NCI-H146 (cell line): Measurements from ENCODE around the gene CXorf65.

Experiments
- DNase-seq: peaks from one replicate; lab custom pipeline; 2025; lab: John Stamatoyannopoulos, UW

The CXorf65 gene

DNA sequence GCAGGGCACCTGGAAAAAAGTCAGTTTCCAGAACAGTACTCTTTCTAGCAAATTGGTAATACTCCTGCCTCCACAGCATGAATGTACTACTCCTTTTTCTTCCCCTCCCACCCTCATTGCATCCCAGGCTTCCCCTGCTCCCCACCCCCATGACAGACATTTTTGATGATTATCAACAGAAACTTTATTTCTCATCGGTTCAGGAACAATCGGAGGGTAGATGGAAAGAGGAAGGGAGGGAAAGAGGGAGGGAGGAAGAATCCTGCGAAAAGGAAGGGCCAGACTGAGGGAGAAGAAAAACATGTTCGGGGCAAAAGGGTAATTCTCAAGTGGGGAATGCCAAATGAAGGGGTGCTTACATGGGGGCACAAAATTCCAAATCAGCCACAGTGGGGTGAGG lies 705 bp upstream of the CXorf65 start:
- no peak for DNase-seq

DNA sequence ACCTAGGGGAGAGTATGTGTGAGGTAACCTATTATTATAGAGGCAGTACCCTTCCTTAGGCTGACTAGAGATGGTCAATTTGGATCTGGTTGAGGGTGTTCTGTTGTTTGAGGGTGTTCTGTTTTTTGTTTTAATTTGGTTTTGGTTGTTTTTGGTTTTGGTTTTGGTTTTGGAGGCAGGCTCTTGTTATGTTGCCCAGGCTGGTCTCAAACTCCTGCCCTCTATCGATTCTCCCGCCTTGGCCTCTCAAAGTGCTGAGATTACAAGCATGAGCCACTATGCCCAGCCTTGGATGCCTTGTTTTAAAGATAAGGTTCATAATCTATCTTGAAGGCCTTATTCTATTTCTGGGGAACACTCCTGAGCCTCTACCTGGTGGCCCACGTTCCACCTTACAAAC lies 912 bp downstream of the CXorf65 start:
- DNase-seq: no peak

DNA sequence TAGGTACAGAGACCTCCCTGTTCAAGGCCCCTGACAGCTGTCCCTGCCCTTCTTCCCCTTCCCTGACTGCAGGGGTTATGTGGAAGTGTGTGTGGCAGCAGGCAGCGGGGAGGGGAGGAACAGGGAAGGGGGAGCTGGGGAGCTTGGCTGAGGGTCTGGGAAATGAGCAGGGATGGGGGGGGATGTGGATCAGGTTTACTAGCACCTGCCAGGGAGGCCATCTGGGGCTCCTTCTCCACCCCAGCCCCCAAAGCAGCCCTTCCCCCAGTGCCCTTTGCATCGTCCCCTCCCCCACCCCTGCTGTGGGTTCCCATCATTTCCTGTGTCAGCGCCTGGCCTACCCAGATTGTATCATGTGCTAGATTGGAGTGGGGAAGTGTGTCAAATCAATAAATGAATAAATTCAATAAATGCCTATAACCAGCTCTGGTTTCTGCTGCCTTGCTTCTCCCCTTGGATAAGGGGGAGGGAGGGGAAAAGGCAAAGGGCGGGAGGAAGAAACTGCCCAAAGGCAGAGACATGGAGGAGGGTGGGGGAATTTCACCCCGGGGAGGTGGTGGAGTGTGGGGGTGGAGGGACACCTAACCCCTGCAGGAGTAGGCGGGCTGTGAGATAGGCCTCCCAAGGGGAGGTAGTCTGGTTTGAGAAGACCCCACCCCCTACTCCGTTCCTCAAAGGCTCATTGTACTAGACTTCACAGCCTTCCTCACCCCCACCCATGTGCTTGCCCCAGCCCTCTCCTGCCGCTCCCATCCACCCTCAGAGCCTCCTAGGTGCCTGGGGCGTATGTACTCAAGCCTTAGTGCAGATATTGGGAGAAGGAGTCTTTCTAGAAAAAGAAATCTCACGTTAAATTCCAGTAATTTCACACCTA lies 3.2 kb downstream of the CXorf65 start:
- no peak for DNase-seq

DNA sequence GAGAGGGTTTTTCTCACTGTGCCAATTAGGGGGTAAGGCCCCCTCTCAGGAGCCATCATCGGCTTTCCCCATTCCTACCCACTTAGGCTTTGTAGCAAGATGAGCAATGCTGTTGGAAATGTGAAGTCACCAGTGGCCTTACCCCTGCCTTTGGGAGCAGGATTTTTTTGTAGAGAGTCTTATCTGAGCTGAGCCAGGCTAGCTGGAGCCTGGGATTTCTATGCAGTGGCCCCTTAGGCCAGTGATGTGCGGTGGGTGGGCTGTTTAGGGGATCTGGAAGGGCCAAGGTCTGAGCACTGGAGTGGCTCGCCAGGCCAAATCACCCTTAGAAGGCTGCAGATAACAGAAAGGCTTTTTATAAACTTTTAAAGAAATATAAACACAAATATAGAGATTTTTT lies 4.2 kb downstream of the CXorf65 start:
- no peak for DNase-seq

DNA sequence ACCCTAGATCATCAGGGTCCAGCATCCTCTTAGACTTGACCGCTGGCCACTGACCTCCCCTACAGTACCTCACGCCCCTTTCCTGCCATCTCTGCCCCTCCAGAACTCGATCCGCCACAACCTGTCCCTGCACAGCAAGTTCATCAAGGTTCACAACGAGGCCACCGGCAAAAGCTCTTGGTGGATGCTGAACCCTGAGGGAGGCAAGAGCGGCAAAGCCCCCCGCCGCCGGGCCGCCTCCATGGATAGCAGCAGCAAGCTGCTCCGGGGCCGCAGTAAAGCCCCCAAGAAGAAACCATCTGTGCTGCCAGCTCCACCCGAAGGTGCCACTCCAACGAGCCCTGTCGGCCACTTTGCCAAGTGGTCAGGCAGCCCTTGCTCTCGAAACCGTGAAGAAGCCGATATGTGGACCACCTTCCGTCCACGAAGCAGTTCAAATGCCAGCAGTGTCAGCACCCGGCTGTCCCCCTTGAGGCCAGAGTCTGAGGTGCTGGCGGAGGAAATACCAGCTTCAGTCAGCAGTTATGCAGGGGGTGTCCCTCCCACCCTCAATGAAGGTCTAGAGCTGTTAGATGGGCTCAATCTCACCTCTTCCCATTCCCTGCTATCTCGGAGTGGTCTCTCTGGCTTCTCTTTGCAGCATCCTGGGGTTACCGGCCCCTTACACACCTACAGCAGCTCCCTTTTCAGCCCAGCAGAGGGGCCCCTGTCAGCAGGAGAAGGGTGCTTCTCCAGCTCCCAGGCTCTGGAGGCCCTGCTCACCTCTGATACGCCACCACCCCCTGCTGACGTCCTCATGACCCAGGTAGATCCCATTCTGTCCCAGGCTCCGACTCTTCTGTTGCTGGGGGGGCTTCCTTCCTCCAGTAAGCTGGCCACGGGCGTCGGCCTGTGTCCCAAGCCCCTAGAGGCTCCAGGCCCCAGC lies 5.7 kb downstream of the CXorf65 start:
- no peak for DNase-seq

DNA sequence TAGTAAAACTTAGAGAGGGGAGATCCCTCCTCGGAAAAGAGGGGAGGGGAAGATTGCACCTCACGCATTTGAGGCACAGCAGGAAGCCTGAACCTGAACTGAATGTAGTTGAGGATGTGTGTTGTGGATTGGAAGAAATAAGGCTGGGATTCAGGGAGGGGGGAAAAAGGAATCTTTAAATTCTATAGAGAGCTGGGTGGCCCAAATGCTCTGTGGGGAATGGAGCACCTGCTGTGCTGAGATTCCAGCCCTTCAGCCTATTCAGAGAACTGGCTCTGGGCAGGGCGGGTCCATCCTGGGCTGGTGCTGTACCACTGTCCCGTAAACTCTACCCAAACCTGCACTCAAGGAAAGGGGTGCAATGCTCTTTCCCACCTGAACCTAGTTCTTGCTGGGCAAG lies 6.8 kb downstream of the CXorf65 start:
- DNase-seq: no peak

DNA sequence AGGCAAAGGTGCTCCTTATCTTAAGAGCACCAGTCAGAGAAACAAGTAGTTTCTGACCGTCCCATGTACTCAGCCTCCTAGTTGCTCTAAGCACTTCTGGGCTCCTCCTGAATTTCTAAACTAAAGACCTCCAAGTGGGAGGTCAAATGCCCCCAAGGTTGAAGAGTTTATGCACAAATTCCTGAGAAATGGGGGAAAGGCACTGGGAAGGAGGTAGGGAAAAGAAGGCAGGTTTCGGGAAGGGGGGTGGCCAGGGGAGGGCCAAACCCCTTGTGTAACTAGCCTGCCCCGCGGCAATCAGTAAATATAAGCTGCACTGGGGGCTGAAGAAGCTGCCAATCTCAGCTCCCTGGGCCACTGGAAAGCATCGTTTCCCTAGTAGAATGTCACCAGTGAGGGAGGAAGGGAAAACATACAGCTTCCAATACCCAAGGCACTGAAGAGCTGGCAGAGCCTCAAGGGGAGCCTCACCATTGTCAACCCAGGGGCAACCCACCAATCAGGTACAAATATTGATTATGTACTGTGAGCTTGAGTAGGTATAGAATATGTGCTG lies 7.5 kb downstream of the CXorf65 start:
- DNase-seq: no peak

DNA sequence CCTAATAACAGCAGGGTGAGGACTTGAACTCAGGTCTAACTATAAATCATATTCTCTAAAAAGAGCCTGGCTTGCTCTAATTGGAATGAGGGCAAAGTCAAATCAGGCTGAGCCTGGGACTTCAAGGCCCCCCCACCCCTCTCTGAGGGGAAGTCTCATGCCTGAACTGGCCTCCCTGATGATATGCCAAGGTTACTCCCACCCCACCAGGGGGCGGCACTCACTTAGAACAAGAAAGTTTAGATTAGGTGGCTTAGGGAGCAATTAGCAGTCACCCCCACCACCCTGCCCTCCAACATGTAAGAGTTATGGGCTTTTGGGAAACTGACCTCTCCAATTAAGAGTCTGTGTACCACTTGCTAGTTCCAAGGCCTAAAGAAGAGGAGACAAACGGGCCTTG lies 8.2 kb downstream of the CXorf65 start:
- DNase-seq: peak; percentile 47

DNA sequence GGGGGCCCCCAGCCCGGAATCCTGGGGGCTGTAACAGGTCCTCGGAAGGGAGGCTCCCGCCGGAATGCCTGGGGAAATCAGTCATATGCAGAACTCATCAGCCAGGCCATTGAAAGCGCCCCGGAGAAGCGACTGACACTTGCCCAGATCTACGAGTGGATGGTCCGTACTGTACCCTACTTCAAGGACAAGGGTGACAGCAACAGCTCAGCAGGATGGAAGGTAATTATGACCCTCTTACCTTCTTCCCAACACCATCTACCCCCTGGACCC lies 9.8 kb downstream of the CXorf65 start:
- no peak for DNase-seq

DNA sequence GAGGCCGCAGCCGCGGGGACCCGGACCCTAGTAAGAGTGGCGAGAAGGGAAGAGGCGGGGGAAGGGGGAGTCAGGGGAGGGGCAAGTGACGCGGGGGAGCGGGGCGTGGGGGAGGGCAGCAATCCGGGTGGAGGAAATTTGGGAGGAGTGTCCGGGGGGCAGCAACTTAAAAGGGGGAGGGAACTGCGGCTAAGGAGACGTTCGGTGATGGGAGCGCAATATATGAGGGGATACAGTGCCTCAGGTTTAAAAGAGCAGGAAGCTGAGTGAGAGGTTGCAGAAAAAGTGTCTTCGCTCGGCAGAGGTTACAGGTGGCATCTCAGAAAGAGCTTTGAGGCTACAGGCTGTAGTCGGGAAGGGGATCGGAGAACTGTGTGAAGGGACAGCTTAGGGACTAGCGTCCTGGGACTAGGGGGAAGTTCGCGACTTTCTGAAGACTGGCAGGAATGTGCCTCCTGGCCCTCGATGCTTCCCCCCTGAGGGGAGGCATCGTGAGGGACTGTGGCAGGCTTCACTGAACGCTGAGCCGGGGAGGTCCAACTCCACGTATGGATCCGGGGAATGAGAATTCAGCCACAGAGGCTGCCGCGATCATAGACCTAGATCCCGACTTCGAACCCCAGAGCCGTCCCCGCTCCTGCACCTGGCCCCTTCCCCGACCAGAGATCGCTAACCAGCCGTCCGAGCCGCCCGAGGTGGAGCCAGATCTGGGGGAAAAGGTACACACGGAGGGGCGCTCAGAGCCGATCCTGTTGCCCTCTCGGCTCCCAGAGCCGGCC lies 10.4 kb downstream of the CXorf65 start:
- DNase-seq: peak; percentile 65

DNA sequence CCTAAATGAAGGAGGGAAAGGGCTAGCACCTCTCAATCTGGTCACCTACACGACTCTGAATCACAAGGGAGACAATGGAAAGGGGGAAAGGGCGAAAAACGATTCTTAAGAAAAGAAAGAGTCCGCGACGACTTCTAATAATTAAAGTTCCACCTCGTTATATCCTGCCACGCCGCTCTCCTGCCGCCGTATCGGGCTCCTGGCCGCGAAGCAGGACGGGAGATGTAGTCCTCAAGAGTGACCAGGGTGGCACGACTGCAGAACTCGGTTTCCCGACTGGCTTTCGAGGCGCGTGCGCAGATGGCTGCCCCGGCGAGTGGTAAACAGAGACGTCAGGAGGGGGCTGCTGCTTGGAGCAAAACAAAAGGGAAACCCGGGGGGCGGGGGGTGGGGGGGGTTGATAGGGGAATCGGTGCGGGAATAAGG lies 11.0 kb downstream of the CXorf65 start, which contains the start of gene FOXO4:
TSS of gene FOXO4 (plus strand) at position 297 of the 426 bp plus-strand sequence. CDS start 678 bp downstream, outside the sequence.
- DNase-seq: peak; percentile 88

DNA sequence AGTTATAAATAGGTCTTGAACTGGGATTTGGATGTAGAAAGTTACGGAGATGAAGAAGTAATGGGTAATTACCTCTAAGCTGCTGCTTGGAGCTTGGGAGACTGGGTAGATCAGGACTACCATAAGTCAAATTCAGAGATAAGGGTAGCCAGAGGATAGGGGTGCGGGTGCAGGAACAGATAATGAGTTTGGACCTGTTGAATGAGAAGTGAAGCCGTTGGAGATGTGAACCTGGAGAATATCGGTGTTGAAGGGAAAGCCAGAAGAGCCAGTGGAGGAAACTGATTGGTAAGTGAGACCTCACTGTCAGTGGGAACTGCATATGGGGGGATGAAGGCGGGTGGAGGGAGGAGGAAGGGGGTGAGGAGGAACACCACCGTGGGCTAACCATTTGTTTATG lies 11.5 kb downstream of the CXorf65 start:
- DNase-seq: no peak

DNA sequence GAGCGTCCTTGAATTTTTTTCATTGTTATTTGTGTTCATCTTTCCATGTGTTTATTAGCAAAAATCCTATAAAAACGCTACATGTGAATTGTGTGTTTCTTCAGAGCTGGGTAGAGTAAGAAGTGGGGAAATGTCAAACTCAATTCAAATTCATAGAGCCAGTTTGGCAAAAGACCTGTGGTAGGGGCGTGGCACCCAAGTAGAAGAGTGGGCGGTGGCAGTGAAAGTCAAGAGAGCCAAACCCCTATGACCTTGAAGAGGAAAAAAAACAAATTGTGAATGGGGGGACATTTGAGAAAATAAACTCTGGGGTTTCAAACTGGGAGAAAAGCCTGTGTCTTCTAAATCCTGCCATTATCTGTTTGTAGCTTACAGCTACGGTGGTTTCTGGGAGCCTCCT lies 15.3 kb downstream of the CXorf65 start:
- DNase-seq: no peak

DNA sequence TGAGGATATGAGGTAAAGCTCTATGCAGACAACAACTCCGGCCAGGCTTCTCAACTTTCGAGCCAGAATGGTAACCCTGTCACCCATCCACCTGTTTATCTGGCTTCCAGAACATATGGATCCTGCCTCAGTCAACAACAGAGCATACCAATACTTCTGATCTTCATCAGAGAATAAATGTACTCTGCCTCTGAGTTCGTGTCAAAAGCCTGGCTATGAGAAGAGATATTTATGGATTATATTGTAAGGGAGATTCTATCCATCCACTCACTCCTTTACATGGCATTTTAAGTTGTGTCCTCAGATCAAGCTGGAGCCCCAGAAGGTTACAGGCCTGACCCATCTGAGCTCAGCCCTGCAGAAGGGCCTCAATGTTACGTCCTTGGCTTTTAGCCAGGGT lies 20.6 kb downstream of the CXorf65 start:
- DNase-seq: no peak

DNA sequence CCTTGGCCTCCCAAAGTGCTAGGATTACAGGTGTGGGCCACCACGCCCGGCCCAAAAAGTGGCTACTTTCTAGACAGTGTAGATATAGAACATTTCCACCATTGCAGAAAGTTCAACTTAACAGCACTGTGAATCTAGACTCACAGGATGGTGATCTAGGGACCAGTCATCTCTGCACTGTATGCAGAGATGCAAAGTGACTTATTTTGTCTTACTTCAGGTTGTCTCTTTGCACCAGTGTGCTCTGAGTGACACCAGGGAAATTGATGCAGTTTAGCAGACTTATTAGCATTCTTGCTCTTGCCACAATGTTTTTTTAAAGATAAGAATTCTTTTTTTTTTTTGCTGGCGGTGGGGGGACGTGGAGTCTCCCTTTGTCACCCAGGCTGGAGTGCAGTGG lies 23.7 kb downstream of the CXorf65 start:
- DNase-seq: no peak

DNA sequence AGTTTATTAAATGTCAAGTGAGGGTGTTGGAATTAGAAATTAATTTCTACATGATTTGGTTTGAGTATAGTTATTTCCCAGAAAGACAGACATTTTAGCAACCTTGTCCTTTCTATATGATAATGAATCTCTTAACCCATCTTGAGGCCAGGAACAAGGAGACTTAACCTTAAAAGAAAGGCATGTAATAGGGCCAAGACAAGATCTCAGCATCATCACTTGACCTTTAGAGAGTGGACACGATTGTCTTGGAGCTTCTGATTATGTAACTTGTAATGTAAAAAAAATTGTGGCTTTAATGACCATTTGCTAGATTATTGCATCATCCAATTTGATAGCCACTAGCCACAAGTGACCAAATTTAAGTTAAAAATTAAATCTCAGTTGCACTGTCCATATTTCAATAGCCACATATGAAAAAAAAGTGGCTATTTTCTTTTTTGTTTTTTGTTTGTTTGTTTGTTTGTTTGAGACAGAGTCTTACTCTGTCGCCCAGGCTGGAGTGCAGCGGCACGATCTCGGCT lies 24.4 kb downstream of the CXorf65 start:
- DNase-seq: no peak

DNA sequence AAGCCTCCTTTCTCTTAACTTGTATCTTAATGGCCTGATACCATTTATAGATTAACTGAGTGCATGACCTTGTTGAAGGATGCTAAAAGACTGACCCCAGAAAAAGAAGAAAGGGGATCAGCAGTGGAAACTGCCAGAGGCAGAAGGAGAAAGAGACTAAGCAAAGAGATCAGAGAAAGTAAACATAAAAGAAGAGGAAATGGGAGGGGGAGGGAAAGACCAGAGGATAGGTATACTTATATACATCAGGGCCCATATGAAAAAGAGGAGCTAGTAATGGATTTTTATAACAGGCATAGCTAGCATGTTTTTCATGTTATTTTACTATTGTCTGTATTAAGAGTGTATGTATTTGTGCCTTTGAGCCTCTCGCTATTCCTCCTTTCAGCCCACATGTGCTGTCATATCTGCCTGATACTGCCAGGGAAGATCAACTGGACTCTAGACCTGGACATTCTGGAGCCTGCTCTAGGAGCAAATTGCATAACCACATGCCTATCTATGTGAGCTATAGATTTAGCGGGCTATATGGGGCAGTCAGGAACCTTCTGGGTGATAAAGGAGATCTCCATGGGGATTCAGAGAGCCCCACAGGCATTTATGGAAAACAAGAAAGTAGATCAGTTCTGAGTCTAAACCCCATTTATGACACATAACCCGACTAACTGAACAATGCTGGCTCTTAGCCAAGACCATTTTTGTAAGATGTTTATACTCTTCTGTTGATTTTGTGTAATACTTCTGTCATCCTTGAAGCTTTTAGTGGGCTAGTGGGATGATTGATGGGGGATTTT lies 25.0 kb downstream of the CXorf65 start:
- DNase-seq: no peak

DNA sequence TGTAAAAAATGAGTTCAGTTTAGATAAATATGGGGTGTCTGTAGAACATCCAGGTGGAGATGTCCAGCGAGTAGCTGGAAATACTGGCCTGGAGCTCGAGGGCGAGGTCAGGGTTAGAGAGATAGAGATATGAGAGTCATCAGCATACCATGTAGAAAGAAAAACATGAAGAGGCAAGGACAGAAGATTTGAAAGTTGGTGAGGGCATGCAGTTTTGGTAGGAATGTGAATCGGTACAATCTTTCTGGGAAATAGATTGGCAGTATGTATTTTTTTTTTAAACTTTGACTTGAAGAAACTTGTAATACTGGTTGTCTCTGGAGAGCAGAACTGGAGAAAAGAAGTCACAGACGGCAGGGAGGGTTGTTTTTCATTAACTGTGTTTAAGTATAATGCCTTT lies 36.0 kb downstream of the CXorf65 start:
- no peak for DNase-seq

DNA sequence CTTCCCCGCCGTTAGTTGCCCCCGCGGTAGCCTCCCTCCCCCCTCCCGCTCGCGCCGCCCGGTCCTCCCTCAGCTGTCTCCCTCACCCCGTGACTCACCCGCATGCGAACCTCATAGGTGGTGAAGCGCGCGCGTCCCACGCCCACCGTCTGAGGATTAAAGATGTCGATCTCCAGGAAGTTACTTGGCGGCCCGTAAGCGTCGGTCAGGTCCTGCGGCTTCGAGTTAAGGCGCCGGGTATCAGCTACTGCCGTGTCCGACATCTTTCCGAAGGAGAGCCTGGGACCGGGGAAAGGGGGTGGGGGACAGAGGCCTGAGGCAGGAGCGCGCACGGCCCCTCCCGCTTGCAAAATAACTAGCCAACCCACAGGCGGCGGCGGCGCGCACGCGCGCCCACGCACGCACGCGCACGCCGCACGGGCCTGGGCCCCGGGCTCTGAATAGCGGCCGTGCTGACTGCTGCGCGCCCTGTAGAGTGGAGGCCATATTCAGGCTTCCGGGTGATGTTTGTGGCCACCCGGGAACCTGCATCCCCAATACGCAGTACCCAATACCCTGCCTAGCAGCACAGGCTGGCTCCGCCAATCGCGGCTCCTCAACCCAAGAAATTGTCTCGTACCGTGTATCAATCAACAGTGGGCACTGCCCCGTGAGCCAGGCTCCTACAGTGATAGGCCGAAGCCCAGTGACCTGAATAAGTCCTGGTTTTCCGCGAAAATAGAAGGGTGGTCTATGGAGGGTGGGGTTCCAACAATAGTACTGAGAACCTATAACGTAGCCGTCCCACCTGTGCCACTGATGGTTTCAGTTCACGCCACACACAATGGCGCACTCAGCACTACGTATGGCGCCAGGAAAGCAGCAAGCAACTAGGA lies 38.3 kb downstream of the CXorf65 start, which contains the start of gene SNX12:
TSS of gene SNX12 (minus strand) at position 291 of the 875 bp plus-strand sequence. CDS start at position 263, 28 bp downstream.
- DNase-seq: peak; percentile 96

DNA sequence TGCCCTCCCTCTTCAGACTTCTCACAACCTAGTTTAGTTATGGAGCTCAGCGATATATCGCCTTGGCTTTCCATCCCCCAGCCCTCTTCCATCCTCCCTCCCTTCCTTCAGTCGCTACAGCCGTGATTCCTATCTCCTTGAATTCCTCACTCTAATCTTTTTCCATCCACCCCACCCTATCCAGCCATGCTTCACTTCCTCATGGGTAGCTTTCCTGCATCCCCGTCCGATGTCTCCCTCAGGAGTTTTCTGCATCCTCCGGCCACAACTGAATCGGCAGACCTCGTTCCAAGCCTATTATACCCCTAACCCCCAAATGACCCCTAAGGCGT lies 38.9 kb downstream of the CXorf65 start:
- no peak for DNase-seq
